HCT116 (cell line): ENCODE measurements around the gene RUNX2. TPM values are rescaled to one million over a fixed set of nuclear protein-coding genes. Genes with fewer than 3 reads are reported as not detected.

Experiments used
- ATAC-seq: fragments of 200-7000 bp; cut with Tn5 transposase; 2 replicates; pipeline ENCODE4 v1.9.1; 2020; ENCODE audit warnings: mild to moderate bottlenecking, moderate library complexity
- BruUV-seq: library from RNA; stranded (reverse); fragments of 400-500 nt; replicated peaks from 2 replicates; lab custom pipeline; 2021; lab: Mats Ljungman, UMichigan
- CTCF ChIA-PET: fragments of 300-600 bp; sonication (Branson Sonifier 250); formaldehyde crosslinking; loops from one replicate; lab custom pipeline; 2021; ENCODE audit warnings: antibody characterized with exemption; lab: Charles Lee
- POLR2A ChIA-PET: fragments of 300-600, 350-600 bp; sonication (Branson Sonifier 250); formaldehyde crosslinking; loops from one replicate; lab custom pipeline; 2021; ENCODE audit warnings: antibody characterized with exemption; lab: Charles Lee
- RAD21 ChIA-PET, 2 experiments: fragments of 300-600 bp; sonication (Branson Sonifier 250); formaldehyde crosslinking; loops; one replicate each; lab custom pipeline; 2023; ENCODE audit warnings: low total read pairs in 2 of 2; ENCODE audit not compliant: uncharacterized antibody in 2 of 2, unreplicated experiment in 2 of 2, low non-redundant PET in 1 of 2; lab: Charles Lee
- DNase-seq: peaks from one replicate; pipeline ENCODE4 v3.0.0-alpha.2; 2010; ENCODE audit warnings: low read depth, low spot score
- H2AFZ ChIP-seq: fragments of 200-600 bp; shearing (Covaris generic), sonication (generic); 2 replicates; pipeline ENCODE4 v1.6.1; 2017; ENCODE audit warnings: low read depth, mixed run types, mixed read lengths, antibody characterized with exemption, low read length; ENCODE audit not compliant: poor library complexity, severe bottlenecking
- H3K27ac ChIP-seq: 2 replicates; pipeline ENCODE4 v1.5.1; 2012; ENCODE audit warnings: low read depth, low read length
- H3K27me3 ChIP-seq: fragments of 200-600 bp; sonication (generic); 2 replicates; pipeline ENCODE4 v1.6.1; 2016; ENCODE audit warnings: mixed run types, low read length, mixed read lengths; ENCODE audit not compliant: insufficient read depth
- H3K36me3 ChIP-seq, 2 experiments: fragments of 200-500 bp in 1 of 2; fragments of 200-600 bp in 1 of 2; sonication (Bioruptor generic) in 1 of 2; sonication (generic) in 1 of 2; 2 replicates each; pipeline versions ENCODE4 v1.5.1 to v1.6.1; 2014 to 2016; ENCODE audit warnings: low read length in 2 of 2, inconsistent platforms in 1 of 2, mixed read lengths in 1 of 2, mixed run types in 1 of 2; ENCODE audit not compliant: insufficient read depth in 2 of 2, control insufficient read depth in 1 of 2
- H3K4me1 ChIP-seq, 2 experiments: fragments of 200-600 bp in 1 of 2; sonication (generic) in 1 of 2; 2 replicates each; pipeline versions ENCODE4 v1.5.1 to v1.6.1; 2012 to 2017; ENCODE audit warnings: low read length in 2 of 2, inconsistent platforms in 1 of 2, mild to moderate bottlenecking in 1 of 2, mixed read lengths in 1 of 2, mixed run types in 1 of 2, moderate library complexity in 1 of 2; ENCODE audit not compliant: insufficient read depth in 2 of 2, control insufficient read depth in 1 of 2
- H3K4me2 ChIP-seq: fragments of 200-600 bp; sonication (generic); 2 replicates; pipeline ENCODE4 v1.6.1; 2017; ENCODE audit warnings: mixed run types, low read length, mixed read lengths
- H3K4me3 ChIP-seq, 2 experiments: fragments of 200-600 bp in 1 of 2; sonication (generic) in 1 of 2; replicated peaks in 1 of 2; 2 replicates each; pipeline ENCODE4 v1.5.1; 2011 to 2016; ENCODE audit warnings: low read length in 2 of 2, control low read depth in 1 of 2, low read depth in 1 of 2, mild to moderate bottlenecking in 1 of 2, mixed read lengths in 1 of 2, mixed run types in 1 of 2
- H3K79me2 ChIP-seq: fragments of 200-600 bp; sonication (generic); 2 replicates; pipeline ENCODE4 v1.6.1; 2017; ENCODE audit warnings: mild to moderate bottlenecking, mixed run types, low read length, moderate library complexity, mixed read lengths; ENCODE audit not compliant: insufficient read depth
- H3K9ac ChIP-seq: fragments of 200-600 bp; sonication (generic); 2 replicates; pipeline ENCODE4 v1.6.1; 2016; ENCODE audit warnings: low read length, mixed read lengths
- H3K9me2 ChIP-seq: fragments of 200-600 bp; sonication (generic), shearing (Covaris generic); 2 replicates; pipeline ENCODE4 v1.6.1; 2017; ENCODE audit warnings: mixed run types, mild to moderate bottlenecking, moderate library complexity; ENCODE audit not compliant: insufficient read depth
- H3K9me3 ChIP-seq, 2 experiments: fragments of 200-500 bp in 1 of 2; fragments of 200-600 bp in 1 of 2; sonication (Bioruptor generic) in 1 of 2; sonication (generic) in 1 of 2; 2 replicates each; pipeline ENCODE4 v1.6.1; 2014 to 2017; ENCODE audit warnings: low read length in 2 of 2, mixed read lengths in 2 of 2, inconsistent platforms in 1 of 2, low read depth in 1 of 2, mild to moderate bottlenecking in 1 of 2, mixed run types in 1 of 2, moderate library complexity in 1 of 2; ENCODE audit not compliant: control insufficient read depth in 1 of 2, insufficient read depth in 1 of 2
- H4K20me1 ChIP-seq: fragments of 200-600 bp; sonication (generic), shearing (Covaris generic); 2 replicates; pipeline ENCODE4 v1.6.1; 2017; ENCODE audit warnings: mixed run types, mild to moderate bottlenecking, moderate library complexity; ENCODE audit not compliant: insufficient read depth
- ATF3 ChIP-seq: IDR thresholded peaks from 2 replicates; pipeline ENCODE4 v1.6.1; 2012
- CBX3 ChIP-seq: IDR thresholded peaks from 2 replicates; pipeline ENCODE4 v1.6.1; 2012; ENCODE audit warnings: low read depth
- CEBPB ChIP-seq: IDR thresholded peaks from 2 replicates; pipeline ENCODE4 v1.6.1; 2012; ENCODE audit warnings: low read depth
- EGR1 ChIP-seq: IDR thresholded peaks from 2 replicates; pipeline ENCODE4 v1.6.1; 2012; ENCODE audit warnings: low read depth
- ELF1 ChIP-seq: IDR thresholded peaks from 2 replicates; pipeline ENCODE4 v1.6.1; 2012; ENCODE audit warnings: low read depth, borderline replicate concordance
- EZH2 ChIP-seq: fragments of 200-600 bp; sonication (generic); IDR thresholded peaks from 2 replicates; pipeline ENCODE4 v1.6.1; 2017; ENCODE audit warnings: antibody characterized with exemption, mixed run types
- EZH2phosphoT487 ChIP-seq: fragments of 200-600 bp; IDR thresholded peaks from 2 replicates; pipeline ENCODE4 v1.6.1; 2018; ENCODE audit warnings: antibody characterized with exemption, borderline replicate concordance
- FOSL1 ChIP-seq: IDR thresholded peaks from 2 replicates; pipeline ENCODE4 v1.6.1; 2012; ENCODE audit warnings: low read depth
- JUND ChIP-seq: IDR thresholded peaks from 2 replicates; pipeline ENCODE4 v1.6.1; 2012
- POLR2A ChIP-seq: IDR thresholded peaks from 2 replicates; pipeline ENCODE4 v1.7.0; 2011; ENCODE audit warnings: borderline replicate concordance; ENCODE audit not compliant: insufficient read depth, insufficient read length; ENCODE audit errors: extremely low read depth
- POLR2AphosphoS5 ChIP-seq: IDR thresholded peaks from 2 replicates; pipeline ENCODE4 v1.6.1; 2011; ENCODE audit warnings: mild to moderate bottlenecking, low read depth, low read length, moderate library complexity
- RAD21 ChIP-seq: IDR thresholded peaks from 2 replicates; pipeline ENCODE4 v1.6.1; 2012; ENCODE audit warnings: low read depth, mild to moderate bottlenecking
- SP1 ChIP-seq: IDR thresholded peaks from 2 replicates; pipeline ENCODE4 v1.6.1; 2012; ENCODE audit warnings: low read depth
- SRF ChIP-seq: IDR thresholded peaks from 2 replicates; pipeline ENCODE4 v1.6.1; 2012; ENCODE audit warnings: low read depth
- TCF7L2 ChIP-seq: IDR thresholded peaks from 2 replicates; pipeline ENCODE4 v1.7.0; 2011; ENCODE audit warnings: borderline replicate concordance, inconsistent platforms; ENCODE audit not compliant: insufficient read depth, insufficient read length; ENCODE audit errors: extremely low read depth
- YY1 ChIP-seq: IDR thresholded peaks from 2 replicates; pipeline ENCODE4 v1.6.1; 2011; ENCODE audit warnings: low read length, low read depth, moderate library complexity, mild to moderate bottlenecking; ENCODE audit not compliant: insufficient replicate concordance; ENCODE audit errors: extremely low read depth
- intact Hi-C: fragments of 100-400 bp; cut with micrococcal nuclease; formaldehyde crosslinking; loops from 2 replicates; pipeline ENCODE4 v1.10.0; 2022
- total RNA-seq: library from RNA; stranded (reverse); gene quantifications from one replicate; pipeline ENCODE4 v1.2.1, GENCODE V29; 2021; ENCODE audit not compliant: unreplicated experiment
- TF ChIP-seq, protein P1 (sequence below): IDR thresholded peaks from 2 replicates; pipeline ENCODE4 v1.6.1; 2011; ENCODE audit warnings: mild to moderate bottlenecking, low read length, moderate library complexity; ENCODE audit not compliant: insufficient replicate concordance; ENCODE audit errors: extremely low read depth
- TF ChIP-seq, protein P2 (sequence below), 3 experiments: fragments of 200-600 bp in 1 of 3; sonication (generic) in 1 of 3; IDR thresholded peaks in 2 of 3; conservative IDR thresholded peaks in 1 of 3; 2 replicates each; pipeline ENCODE4 v1.5.1; 2012 to 2017; ENCODE audit warnings: low read depth in 2 of 3, low read length in 2 of 3, antibody characterized with exemption in 1 of 3, borderline replicate concordance in 1 of 3, control low read depth in 1 of 3, mild to moderate bottlenecking in 1 of 3, mixed read lengths in 1 of 3, mixed run types in 1 of 3, moderate library complexity in 1 of 3; ENCODE audit not compliant: insufficient read depth in 1 of 3
- TF ChIP-seq, protein P3 (sequence below): IDR thresholded peaks from 2 replicates; pipeline ENCODE4 v1.6.1; 2012; ENCODE audit warnings: low read depth

The RUNX2 gene
- total RNA-seq, 1 experiment from 2014 or later, result 1.1 TPM

DNA sequence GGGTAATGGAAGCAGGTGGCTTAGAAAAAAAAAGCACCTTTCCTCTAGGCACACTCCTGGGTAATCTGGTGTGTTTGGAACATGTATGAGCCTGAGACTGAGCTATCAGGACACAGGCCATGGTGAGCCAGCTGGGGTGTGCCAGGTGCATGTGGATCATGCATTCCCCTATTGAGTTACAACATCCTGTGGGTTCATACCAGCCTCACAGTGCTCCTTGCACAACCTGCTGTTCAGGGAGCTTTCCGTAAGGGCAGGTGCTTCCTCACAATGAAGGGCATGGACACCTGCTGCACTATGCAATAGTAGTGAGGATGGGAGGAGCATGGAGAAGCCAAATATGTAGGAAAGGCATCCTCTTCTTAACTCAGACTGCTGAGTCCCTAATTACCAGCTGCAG, 246.8 kb downstream of the RUNX2 start:
- no peak for DNase-seq
- CTCF ChIA-PET, result no interaction called here

More for the DNA sequence above, 246.8 kb downstream of the RUNX2 start:
- Histone ChIP-seq H3K4me3 (no peak overlapping the region), H4K20me1 (no peaks in the 10 kb centered on the region), H3K36me3 (no peaks in the 10 kb centered on the region), H3K4me1 (peaks cover 0 to 6% of the 10 kb centered on the region in 2 experiments; a peak in 1 of 4 replicates), H3K4me2 (no peak overlapping the region), H3K27ac (no peak overlapping the region), H3K79me2 (no peaks in the 10 kb centered on the region), H3K9me3 (no peaks in the 10 kb centered on the region), H3K9me2 (no peaks in the 10 kb centered on the region), H3K27me3 (no peaks in the 10 kb centered on the region), H2AFZ (no peak overlapping the region), H3K9ac (no peak overlapping the region)
- no TSS peak for BruUV-seq
- intact Hi-C loops, result no loop called here
- POLR2A ChIA-PET, result no interaction called here
- ATAC-seq, result no peak
- TF ChIP-seq SRF (no peak), CEBPB (no peak), TCF7L2 (no peak), EZH2phosphoT487 (no peak), POLR2A (no peak), JUND (no peak), FOSL1 (no peak), CBX3 (no peak), RAD21 (no peak), EGR1 (no peak), SP1 (no peak), POLR2AphosphoS5 (no peak), YY1 (no peak), ELF1 (no peak), EZH2 (no peak), ATF3 (no peak)
- TF ChIP-seq, protein P1, sequence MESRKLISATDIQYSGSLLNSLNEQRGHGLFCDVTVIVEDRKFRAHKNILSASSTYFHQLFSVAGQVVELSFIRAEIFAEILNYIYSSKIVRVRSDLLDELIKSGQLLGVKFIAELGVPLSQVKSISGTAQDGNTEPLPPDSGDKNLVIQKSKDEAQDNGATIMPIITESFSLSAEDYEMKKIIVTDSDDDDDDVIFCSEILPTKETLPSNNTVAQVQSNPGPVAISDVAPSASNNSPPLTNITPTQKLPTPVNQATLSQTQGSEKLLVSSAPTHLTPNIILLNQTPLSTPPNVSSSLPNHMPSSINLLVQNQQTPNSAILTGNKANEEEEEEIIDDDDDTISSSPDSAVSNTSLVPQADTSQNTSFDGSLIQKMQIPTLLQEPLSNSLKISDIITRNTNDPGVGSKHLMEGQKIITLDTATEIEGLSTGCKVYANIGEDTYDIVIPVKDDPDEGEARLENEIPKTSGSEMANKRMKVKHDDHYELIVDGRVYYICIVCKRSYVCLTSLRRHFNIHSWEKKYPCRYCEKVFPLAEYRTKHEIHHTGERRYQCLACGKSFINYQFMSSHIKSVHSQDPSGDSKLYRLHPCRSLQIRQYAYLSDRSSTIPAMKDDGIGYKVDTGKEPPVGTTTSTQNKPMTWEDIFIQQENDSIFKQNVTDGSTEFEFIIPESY, result no peak
- TF ChIP-seq, protein P2, sequence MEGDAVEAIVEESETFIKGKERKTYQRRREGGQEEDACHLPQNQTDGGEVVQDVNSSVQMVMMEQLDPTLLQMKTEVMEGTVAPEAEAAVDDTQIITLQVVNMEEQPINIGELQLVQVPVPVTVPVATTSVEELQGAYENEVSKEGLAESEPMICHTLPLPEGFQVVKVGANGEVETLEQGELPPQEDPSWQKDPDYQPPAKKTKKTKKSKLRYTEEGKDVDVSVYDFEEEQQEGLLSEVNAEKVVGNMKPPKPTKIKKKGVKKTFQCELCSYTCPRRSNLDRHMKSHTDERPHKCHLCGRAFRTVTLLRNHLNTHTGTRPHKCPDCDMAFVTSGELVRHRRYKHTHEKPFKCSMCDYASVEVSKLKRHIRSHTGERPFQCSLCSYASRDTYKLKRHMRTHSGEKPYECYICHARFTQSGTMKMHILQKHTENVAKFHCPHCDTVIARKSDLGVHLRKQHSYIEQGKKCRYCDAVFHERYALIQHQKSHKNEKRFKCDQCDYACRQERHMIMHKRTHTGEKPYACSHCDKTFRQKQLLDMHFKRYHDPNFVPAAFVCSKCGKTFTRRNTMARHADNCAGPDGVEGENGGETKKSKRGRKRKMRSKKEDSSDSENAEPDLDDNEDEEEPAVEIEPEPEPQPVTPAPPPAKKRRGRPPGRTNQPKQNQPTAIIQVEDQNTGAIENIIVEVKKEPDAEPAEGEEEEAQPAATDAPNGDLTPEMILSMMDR (IDR thresholded peaks at IDR 0.05 in 2 of 3, conservative IDR thresholded peaks at IDR 0.05 in 1 of 3; ENCODE audit: borderline replicate concordance in 1 of 3, insufficient read depth in 1 of 3, low read depth in 2 of 3, low read length in 2 of 3), result no peak
- TF ChIP-seq, protein P3, sequence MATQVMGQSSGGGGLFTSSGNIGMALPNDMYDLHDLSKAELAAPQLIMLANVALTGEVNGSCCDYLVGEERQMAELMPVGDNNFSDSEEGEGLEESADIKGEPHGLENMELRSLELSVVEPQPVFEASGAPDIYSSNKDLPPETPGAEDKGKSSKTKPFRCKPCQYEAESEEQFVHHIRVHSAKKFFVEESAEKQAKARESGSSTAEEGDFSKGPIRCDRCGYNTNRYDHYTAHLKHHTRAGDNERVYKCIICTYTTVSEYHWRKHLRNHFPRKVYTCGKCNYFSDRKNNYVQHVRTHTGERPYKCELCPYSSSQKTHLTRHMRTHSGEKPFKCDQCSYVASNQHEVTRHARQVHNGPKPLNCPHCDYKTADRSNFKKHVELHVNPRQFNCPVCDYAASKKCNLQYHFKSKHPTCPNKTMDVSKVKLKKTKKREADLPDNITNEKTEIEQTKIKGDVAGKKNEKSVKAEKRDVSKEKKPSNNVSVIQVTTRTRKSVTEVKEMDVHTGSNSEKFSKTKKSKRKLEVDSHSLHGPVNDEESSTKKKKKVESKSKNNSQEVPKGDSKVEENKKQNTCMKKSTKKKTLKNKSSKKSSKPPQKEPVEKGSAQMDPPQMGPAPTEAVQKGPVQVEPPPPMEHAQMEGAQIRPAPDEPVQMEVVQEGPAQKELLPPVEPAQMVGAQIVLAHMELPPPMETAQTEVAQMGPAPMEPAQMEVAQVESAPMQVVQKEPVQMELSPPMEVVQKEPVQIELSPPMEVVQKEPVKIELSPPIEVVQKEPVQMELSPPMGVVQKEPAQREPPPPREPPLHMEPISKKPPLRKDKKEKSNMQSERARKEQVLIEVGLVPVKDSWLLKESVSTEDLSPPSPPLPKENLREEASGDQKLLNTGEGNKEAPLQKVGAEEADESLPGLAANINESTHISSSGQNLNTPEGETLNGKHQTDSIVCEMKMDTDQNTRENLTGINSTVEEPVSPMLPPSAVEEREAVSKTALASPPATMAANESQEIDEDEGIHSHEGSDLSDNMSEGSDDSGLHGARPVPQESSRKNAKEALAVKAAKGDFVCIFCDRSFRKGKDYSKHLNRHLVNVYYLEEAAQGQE, result no peak
- RAD21 ChIA-PET, result no interaction called here
